ENCODE measurements around the gene RFX4. TPM values are rescaled to one million over a fixed set of nuclear protein-coding genes. Genes with fewer than 3 reads are reported as not detected.

The RFX4 gene
- total and polyA plus RNA-seq, 2 donors (not counting 3 experiments of a cell fraction or from before 2014, with no cell fraction given) = not detected

DNA sequence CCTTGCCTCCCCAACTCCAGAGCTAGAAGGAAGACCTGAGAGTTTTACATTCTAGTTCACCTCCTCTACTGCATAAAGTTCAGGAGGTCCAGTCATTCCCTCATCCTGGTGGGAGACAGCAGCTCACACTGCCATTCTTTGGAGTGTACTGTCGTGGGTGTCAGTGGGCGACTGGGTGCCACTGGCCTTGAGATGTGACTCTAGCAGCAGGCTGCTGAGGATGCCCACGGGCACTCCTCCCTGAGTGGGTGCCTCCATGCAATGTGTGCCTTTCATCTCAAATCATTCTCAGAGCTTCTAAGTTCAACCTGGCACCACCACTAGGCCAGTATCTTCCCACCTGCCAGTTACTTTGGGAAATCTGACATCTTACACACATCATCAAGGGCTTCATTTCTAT is 12.5 kb downstream of the RFX4 start:
- DNase-seq (ENCODE audit: low read depth, low spot score) (no peak), FAIRE-seq (no peak)
- no peak overlapping the region for H2AFZ ChIP-seq (ENCODE audit: low read depth, low read length)
- no peak overlapping the region for H3K27ac ChIP-seq (ENCODE audit: insufficient read depth, low read depth, low read length)
- no TSS peak for BruUV-seq (replicated peaks)
- H3K4me2 ChIP-seq (ENCODE audit: insufficient read depth, low read length) = no peak overlapping the region
- H3K36me3 ChIP-seq (ENCODE audit: control insufficient read depth in 2 of 2, extremely low read depth in 1 of 2, insufficient read depth in 2 of 2, low read length in 2 of 2) = no peaks in the 10 kb centered on the region
- dilution Hi-C loops (cut with MboI; ENCODE audit: extremely low pct_ligation_motif_present, low sequenced_read_pairs) = no loop called here
- H3K79me2 ChIP-seq (ENCODE audit: control insufficient read depth, insufficient read depth, low read length) = no peaks in the 10 kb centered on the region
- intact Hi-C loops (cut with micrococcal nuclease) = no loop called here
- no peak overlapping the region for H3K9ac ChIP-seq (replicated peaks; ENCODE audit: extremely low read depth, insufficient read depth, low read length)
- TF ChIP-seq POLR2A (IDR thresholded peaks at IDR 0.05; ENCODE audit: low read depth, low read length) (no peak), POLR2AphosphoS5 (IDR thresholded peaks at IDR 0.05; ENCODE audit: insufficient read depth, low read depth, low read length) (no peak), FOS (IDR thresholded peaks at IDR 0.05; ENCODE audit: borderline replicate concordance, insufficient read depth, low read length) (no peak), GATA2 (IDR thresholded peaks at IDR 0.05; ENCODE audit: insufficient read depth, insufficient read length, low read depth, low read length) (no peak), EZH2 (IDR thresholded peaks at IDR 0.05; ENCODE audit: borderline replicate concordance, low read depth, low read length, severe bottlenecking) (no peak), MYC (IDR thresholded peaks at IDR 0.05; ENCODE audit: low read depth, low read length) (no peak), JUN (IDR thresholded peaks at IDR 0.05; ENCODE audit: borderline replicate concordance, insufficient read depth, insufficient read length, low read depth) (no peak)
- TF ChIP-seq, protein P1, sequence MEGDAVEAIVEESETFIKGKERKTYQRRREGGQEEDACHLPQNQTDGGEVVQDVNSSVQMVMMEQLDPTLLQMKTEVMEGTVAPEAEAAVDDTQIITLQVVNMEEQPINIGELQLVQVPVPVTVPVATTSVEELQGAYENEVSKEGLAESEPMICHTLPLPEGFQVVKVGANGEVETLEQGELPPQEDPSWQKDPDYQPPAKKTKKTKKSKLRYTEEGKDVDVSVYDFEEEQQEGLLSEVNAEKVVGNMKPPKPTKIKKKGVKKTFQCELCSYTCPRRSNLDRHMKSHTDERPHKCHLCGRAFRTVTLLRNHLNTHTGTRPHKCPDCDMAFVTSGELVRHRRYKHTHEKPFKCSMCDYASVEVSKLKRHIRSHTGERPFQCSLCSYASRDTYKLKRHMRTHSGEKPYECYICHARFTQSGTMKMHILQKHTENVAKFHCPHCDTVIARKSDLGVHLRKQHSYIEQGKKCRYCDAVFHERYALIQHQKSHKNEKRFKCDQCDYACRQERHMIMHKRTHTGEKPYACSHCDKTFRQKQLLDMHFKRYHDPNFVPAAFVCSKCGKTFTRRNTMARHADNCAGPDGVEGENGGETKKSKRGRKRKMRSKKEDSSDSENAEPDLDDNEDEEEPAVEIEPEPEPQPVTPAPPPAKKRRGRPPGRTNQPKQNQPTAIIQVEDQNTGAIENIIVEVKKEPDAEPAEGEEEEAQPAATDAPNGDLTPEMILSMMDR (IDR thresholded peaks at IDR 0.05; ENCODE audit: extremely low read depth in 1 of 2, insufficient read depth in 1 of 2, low read depth in 1 of 2, low read length in 2 of 2) = no peak
- TF ChIP-seq, protein P2, sequence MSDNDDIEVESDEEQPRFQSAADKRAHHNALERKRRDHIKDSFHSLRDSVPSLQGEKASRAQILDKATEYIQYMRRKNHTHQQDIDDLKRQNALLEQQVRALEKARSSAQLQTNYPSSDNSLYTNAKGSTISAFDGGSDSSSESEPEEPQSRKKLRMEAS (IDR thresholded peaks at IDR 0.05; ENCODE audit: insufficient read depth, insufficient read length) = no peak
- no peaks in the 10 kb centered on the region for H3K9me1 ChIP-seq (replicated peaks; ENCODE audit: control insufficient read depth, extremely low read depth, insufficient read depth, low read length)
- POLR2A ChIA-PET = no interaction called here
- H3K9me3 ChIP-seq (replicated peaks; ENCODE audit: control insufficient read depth, insufficient read depth, low read length) = no peaks in the 10 kb centered on the region
- no peak overlapping the region for H3K4me3 ChIP-seq (replicated peaks in 1 of 3; ENCODE audit: insufficient read depth in 1 of 3, low read depth in 1 of 3, low read length in 3 of 3)
- peaks cover 15 to 24% of the 10 kb centered on the region in 2 experiments for H3K27me3 ChIP-seq (ENCODE audit: control insufficient read depth in 2 of 2, insufficient read depth in 2 of 2, low read length in 2 of 2)
- no peaks in the 10 kb centered on the region for H3K4me1 ChIP-seq (ENCODE audit: control insufficient read depth, extremely low read depth, insufficient read depth, low read length)
- no peaks in the 10 kb centered on the region for H4K20me1 ChIP-seq (replicated peaks; ENCODE audit: control insufficient read depth, extremely low read depth, insufficient read depth, low read length)
- CTCF ChIA-PET = no interaction called here

All from endothelial cell of umbilical vein (primary cell).